ENCODE results near the gene DMXL2. TPM values are rescaled to one million over a fixed set of nuclear protein-coding genes. Genes with fewer than 3 reads are reported as not detected.

Gene DMXL2
- total and polyA plus RNA-seq, 2 experiments from 2014 or later: 6.1 to 61.1 TPM

GRCh38 chr15:51483520-51483919 lies 139.1 kb downstream of the DMXL2 start:
- Mint-ChIP-seq H3K27ac (no peak overlapping the region), H3K27me3 (ENCODE audit: insufficient read depth, low read depth, poor library complexity) (no peaks in the 10 kb centered on the region), H3K36me3 (ENCODE audit: low read depth) (peaks cover 19% of the 10 kb centered on the region), H3K4me1 (no peaks in the 10 kb centered on the region), H3K4me3 (no peak overlapping the region), H3K9me3 (peaks cover 10% of the 10 kb centered on the region)
- H4K20me1 ChIP-seq (replicated peaks; ENCODE audit: insufficient read depth): no peaks in the 10 kb centered on the region
- no peaks in the 10 kb centered on the region for H3F3A ChIP-seq (replicated peaks; ENCODE audit: low read depth)
- H2AFZ ChIP-seq: no peak overlapping the region
- H3K27ac ChIP-seq (ENCODE audit: low read depth): no peak overlapping the region
- no peaks in the 10 kb centered on the region for H3K9me2 ChIP-seq (ENCODE audit: insufficient read depth)
- no peaks in the 10 kb centered on the region for H3K4me1 ChIP-seq (ENCODE audit: insufficient read depth)
- H3K27me3 ChIP-seq (ENCODE audit: insufficient read depth): no peaks in the 10 kb centered on the region
- H3K4me3 ChIP-seq: no peak overlapping the region
- no peak overlapping the region for H3K4me2 ChIP-seq
- ATAC-seq: no peak
- no peak for TF ChIP-seq ZNF462 (CRISPR knock-in tag; IDR thresholded peaks at IDR 0.05)
- no peaks in the 10 kb centered on the region for H3K79me2 ChIP-seq (replicated peaks; ENCODE audit: insufficient read depth)
- H3K36me3 ChIP-seq (ENCODE audit: insufficient read depth): no peaks in the 10 kb centered on the region
- no peak for DNase-seq (ENCODE audit: low spot score)

GRCh38 chr15:51475736-51476135 lies 146.8 kb downstream of the DMXL2 start:
- H3K27me3 ChIP-seq (ENCODE audit: insufficient read depth): no peaks in the 10 kb centered on the region
- TF ChIP-seq ZNF114 (CRISPR knock-in tag; IDR thresholded peaks at IDR 0.05): no peak
- no peak for TF ChIP-seq EZH2phosphoT487 (IDR thresholded peaks at IDR 0.05; ENCODE audit: unreplicated experiment)
- no peak for TF ChIP-seq POLR2AphosphoS5 (IDR thresholded peaks at IDR 0.05; ENCODE audit: low read depth)
- no peak for TF ChIP-seq CREB1 (CRISPR knock-in tag; IDR thresholded peaks at IDR 0.05; ENCODE audit: low read depth)
- no peak for TF ChIP-seq CTCF (conservative IDR thresholded peaks at IDR 0.05; ENCODE audit: low read depth in 2 of 2)
- H3K4me3 ChIP-seq: no peak overlapping the region
- Mint-ChIP-seq H3K4me1 (no peaks in the 10 kb centered on the region), H3K36me3 (ENCODE audit: low read depth) (no peaks in the 10 kb centered on the region), H3K9me3 (no peaks in the 10 kb centered on the region), H3K27me3 (ENCODE audit: insufficient read depth, low read depth, poor library complexity) (no peaks in the 10 kb centered on the region), H3K4me3 (no peak overlapping the region), H3K27ac (no peak overlapping the region)
- no peaks in the 10 kb centered on the region for H3F3A ChIP-seq (replicated peaks; ENCODE audit: low read depth)
- H3K4me2 ChIP-seq: no peak overlapping the region
- no peaks in the 10 kb centered on the region for H3K9me2 ChIP-seq (ENCODE audit: insufficient read depth)
- H3K79me2 ChIP-seq (replicated peaks; ENCODE audit: insufficient read depth): no peaks in the 10 kb centered on the region
- ATAC-seq: no peak
- H3K4me1 ChIP-seq (ENCODE audit: insufficient read depth): peaks cover 10% of the 10 kb centered on the region; the same call in 1 of the 2 replicates
- H3K27ac ChIP-seq (ENCODE audit: low read depth): no peak overlapping the region
- no peaks in the 10 kb centered on the region for H3K36me3 ChIP-seq (ENCODE audit: insufficient read depth)
- no peak for DNase-seq (ENCODE audit: low spot score)
- H4K20me1 ChIP-seq (replicated peaks; ENCODE audit: insufficient read depth): no peaks in the 10 kb centered on the region
- no peak overlapping the region for H2AFZ ChIP-seq
